GM10266 (cell line): ENCODE results near the gene CYP2C8.
"Not testable (repeated sequence)": the region's sequence is repeated elsewhere in the genome, so short reads cannot be mapped to it uniquely, and the experiment has no call there.

Source experiments
- DNase-seq: peaks from one replicate; pipeline ENCODE4 v3.0.0; 2012; ENCODE audit errors: extremely low spot score
- TF ChIP-seq, protein P1 (sequence below): IDR thresholded peaks from 2 replicates; pipeline ENCODE4 v1.5.1; 2012; ENCODE audit warnings: mild to moderate bottlenecking, low read depth; ENCODE audit not compliant: control insufficient read depth, insufficient read depth; ENCODE audit errors: missing control alignments

Gene CYP2C8

DNA sequence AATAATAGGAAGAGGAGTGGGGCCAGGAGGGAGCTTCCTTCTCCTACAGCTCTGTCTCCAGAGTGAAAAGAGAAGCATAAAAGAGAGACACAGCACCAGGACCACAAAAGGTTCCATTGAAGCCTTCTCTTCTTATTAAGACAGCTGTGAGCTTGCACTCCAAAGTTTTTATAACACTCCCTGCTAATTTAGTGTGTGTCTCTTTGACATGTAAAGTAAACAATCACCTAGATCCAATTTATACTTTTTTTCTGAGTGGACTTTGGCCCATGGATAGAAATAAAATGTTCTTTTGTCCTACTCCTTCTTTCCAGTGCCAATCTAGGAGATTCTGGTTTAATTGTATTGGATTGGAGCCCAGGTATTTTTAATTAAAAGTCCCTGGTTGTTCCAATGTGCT, at the start of gene CYP2C8:
TSS of gene CYP2C8 (minus strand) at position 212 of the 400 bp plus-strand sequence. CDS start at position 117, 95 bp downstream.
- DNase-seq = no peak
- TF ChIP-seq, protein P1, sequence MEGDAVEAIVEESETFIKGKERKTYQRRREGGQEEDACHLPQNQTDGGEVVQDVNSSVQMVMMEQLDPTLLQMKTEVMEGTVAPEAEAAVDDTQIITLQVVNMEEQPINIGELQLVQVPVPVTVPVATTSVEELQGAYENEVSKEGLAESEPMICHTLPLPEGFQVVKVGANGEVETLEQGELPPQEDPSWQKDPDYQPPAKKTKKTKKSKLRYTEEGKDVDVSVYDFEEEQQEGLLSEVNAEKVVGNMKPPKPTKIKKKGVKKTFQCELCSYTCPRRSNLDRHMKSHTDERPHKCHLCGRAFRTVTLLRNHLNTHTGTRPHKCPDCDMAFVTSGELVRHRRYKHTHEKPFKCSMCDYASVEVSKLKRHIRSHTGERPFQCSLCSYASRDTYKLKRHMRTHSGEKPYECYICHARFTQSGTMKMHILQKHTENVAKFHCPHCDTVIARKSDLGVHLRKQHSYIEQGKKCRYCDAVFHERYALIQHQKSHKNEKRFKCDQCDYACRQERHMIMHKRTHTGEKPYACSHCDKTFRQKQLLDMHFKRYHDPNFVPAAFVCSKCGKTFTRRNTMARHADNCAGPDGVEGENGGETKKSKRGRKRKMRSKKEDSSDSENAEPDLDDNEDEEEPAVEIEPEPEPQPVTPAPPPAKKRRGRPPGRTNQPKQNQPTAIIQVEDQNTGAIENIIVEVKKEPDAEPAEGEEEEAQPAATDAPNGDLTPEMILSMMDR = no peak

DNA sequence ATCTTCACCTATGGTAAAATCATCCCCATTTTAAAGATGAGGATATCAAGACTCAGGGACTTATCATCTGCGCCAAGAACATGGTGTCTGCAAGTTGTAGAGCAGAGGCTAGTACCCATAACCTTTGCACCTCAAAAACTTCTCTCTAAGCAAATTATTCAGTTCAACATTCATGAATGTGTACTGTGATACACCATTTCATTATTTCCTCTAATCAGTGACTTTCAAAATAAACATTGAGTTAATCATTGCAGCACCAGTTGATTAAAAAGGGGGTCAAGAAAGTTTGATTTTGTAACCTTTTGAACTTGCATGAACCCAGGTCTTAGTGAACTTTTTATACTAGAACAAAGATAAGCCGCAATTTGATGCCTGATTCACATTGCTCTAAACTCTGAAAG, 47.6 kb upstream of the CYP2C8 start:
- TF ChIP-seq, protein P1 = no peak
- DNase-seq = no peak

DNA sequence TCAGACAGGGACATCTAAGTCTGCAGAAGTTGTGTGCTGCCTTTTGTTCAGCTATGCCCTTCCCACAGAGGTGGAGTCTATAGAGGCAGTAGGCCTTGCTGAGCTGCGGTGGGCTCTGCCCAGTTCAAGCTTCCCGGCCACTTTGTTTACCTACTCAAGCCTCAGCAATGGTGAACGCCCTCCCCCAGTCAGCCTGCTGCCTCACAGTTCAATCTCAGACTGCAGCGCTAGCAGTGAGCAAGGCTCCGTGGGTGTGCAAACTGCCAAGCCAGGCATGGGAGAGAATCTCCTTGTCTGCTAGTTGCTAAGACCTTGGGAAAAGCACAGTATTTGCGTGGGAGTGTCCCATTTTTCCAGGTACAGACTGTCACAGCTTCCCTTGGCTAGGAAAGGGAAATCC, 41.5 kb upstream of the CYP2C8 start:
- DNase-seq = not testable (repeated sequence)

GRCh38 chr10:95097805-95098204, 28.5 kb upstream of the CYP2C8 start:
- TF ChIP-seq, protein P1 = no peak
- DNase-seq = no peak

DNA sequence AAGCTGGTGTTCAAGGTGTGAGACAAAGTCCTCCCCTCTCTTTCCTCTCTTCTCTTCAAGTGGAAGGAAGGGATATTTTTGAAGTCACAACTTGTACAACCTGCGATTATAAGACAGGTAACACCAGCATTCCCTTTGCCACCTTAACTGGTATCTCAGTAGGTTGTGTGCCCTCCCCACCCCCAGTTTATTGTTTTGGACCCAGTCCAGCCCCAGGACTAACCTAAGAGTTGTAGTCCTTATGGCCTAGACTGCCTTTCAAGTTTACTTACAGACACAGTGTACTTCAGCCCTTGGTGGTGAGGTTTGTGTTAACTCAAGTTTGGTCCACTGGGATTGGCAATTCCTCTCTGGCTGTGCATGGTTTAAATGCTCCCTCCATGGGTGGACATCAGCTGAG, 26.8 kb upstream of the CYP2C8 start:
- TF ChIP-seq, protein P1 = no peak
- no peak for DNase-seq

DNA sequence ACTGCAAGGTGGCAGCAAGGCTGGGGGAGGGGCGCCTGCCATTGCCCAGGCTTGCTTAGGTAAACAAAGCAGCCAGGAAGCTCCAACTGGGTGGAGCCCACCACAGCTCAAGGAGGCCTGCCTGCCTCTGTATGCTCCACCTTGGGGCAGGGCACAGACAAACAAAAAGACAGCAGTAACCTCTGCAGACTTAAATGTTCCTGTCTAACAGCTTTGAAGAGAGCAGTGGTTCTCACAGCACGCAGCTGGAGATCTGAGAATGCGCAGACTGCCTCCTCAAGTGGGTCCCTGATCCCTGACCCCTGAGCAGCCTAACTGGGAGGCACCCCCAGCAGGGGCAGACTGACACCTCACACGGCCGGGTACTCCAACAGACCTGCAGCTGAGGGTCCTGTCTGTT, 10.3 kb upstream of the CYP2C8 start:
- DNase-seq = not testable (repeated sequence)

GRCh38 chr10:95077556-95077955, 8.3 kb upstream of the CYP2C8 start:
- TF ChIP-seq, protein P1 = no peak
- DNase-seq = no peak

DNA sequence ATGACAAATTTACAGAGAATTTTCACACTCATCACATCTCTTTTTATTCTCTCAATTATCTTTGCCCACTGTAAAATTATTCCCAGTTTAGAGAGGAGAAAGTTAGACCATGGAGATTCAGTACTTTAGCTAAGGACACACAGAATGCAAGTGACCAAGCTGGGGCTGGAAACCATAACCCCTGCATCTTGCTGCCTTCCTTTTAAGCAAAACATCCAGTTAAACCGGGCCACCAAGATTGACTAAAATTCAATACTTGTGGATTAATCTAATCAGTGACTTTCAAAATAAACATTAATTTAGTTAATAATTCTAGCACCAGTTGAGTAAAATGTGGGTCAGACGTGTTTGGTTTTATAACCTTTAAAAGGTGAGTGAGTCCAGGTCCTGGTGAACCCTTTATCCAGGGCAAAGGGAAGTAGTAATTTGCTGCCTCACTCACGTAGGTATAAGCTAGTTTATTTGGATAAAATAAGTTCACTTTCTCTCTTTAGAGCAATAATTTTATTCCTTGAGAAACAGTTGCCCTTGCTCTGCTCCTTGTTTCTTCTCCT, 1.9 kb upstream of the CYP2C8 start:
- DNase-seq = no peak
- TF ChIP-seq, protein P1 = no peak

- DNase-seq = not testable (repeated sequence)
Measured at GRCh38 chr10:95064125-95064524, 5.2 kb downstream of the CYP2C8 start.
